H1 (cell line): ENCODE results near the gene STAG1. TPM values are rescaled to one million over a fixed set of nuclear protein-coding genes. Genes with fewer than 3 reads are reported as not detected.

Experiments
- CTCF ChIA-PET: fragments of 300-600 bp; sonication (Branson Sonifier 250); formaldehyde crosslinking; loops from one replicate; lab custom pipeline; 2021; ENCODE audit not compliant: partially characterized antibody; lab: Charles Lee
- POLR2A ChIA-PET: fragments of 300-600 bp; sonication (Branson Sonifier 250); formaldehyde crosslinking; loops from one replicate; lab custom pipeline; 2021; ENCODE audit warnings: inconsistent platforms; ENCODE audit not compliant: partially characterized antibody; lab: Charles Lee
- DNase-seq, 2 experiments: peaks; one replicate each; pipeline versions ENCODE4 v3.0.0 to v3.0.0-alpha.2; 2010 to 2022; ENCODE audit warnings: low spot score in 2 of 2, low read depth in 1 of 2, mixed read lengths in 1 of 2
- FAIRE-seq: peaks from 2 replicates; lab custom pipeline; 2011; peaks lifted over from hg19 to GRCh38; lab: Jason Lieb, UNC
- H2AFZ ChIP-seq: 2 replicates; pipeline ENCODE4 v1.8.1; 2012; ENCODE audit warnings: low read length, inconsistent platforms
- H2AK5ac ChIP-seq: 2 replicates; pipeline ENCODE4 v1.6.1; 2013; ENCODE audit warnings: low read depth, low read length
- H2BK120ac ChIP-seq: replicated peaks from 2 replicates; pipeline ENCODE3; 2013; ENCODE audit warnings: low read depth, low read length, inconsistent platforms
- H2BK12ac ChIP-seq: 2 replicates; pipeline ENCODE4 v1.6.1; 2013; ENCODE audit warnings: low read depth, low read length
- H2BK15ac ChIP-seq: 2 replicates; pipeline ENCODE4 v1.6.1; 2013; ENCODE audit warnings: low read length
- H2BK20ac ChIP-seq: 2 replicates; pipeline ENCODE4 v1.6.1; 2013; ENCODE audit warnings: low read length
- H2BK5ac ChIP-seq: 2 replicates; pipeline ENCODE4 v1.6.1; 2013; ENCODE audit warnings: low read depth, low read length
- H3K14ac ChIP-seq: 2 replicates; pipeline ENCODE4 v1.6.1; 2013; ENCODE audit warnings: inconsistent platforms; ENCODE audit not compliant: insufficient read length
- H3K18ac ChIP-seq: 2 replicates; pipeline ENCODE4 v1.6.1; 2013; ENCODE audit warnings: low read length; ENCODE audit errors: extremely low read depth
- H3K23ac ChIP-seq: 2 replicates; pipeline ENCODE4 v1.6.1; 2013; ENCODE audit warnings: inconsistent platforms; ENCODE audit not compliant: insufficient read length
- H3K23me2 ChIP-seq: 2 replicates; pipeline ENCODE4 v1.6.1; 2013; ENCODE audit warnings: low read depth, low read length
- H3K27ac ChIP-seq: 2 replicates; pipeline ENCODE4 v1.6.1; 2011; ENCODE audit warnings: low read depth, low read length, inconsistent platforms
- H3K27me3 ChIP-seq, 4 experiments: replicated peaks in 1 of 4; 1 replicate in 1 of 4; 2 replicates in 3 of 4; pipeline versions ENCODE4 v1.6.1 to v1.8.1; 2011 to 2013; ENCODE audit warnings: low read length in 3 of 4, mild to moderate bottlenecking in 3 of 4, inconsistent platforms in 2 of 4, mixed read lengths in 2 of 4, moderate library complexity in 1 of 4; ENCODE audit not compliant: control insufficient read depth in 3 of 4, insufficient read depth in 3 of 4; ENCODE audit errors: extremely low read depth in 1 of 4
- H3K36me3 ChIP-seq, 4 experiments: 2 replicates each; pipeline versions ENCODE4 v1.6.1 to v1.8.1; 2011 to 2013; ENCODE audit warnings: mild to moderate bottlenecking in 4 of 4, low read length in 3 of 4, moderate library complexity in 2 of 4, control low read depth in 1 of 4, inconsistent platforms in 1 of 4; ENCODE audit not compliant: insufficient read depth in 4 of 4, control insufficient read depth in 2 of 4
- H3K4ac ChIP-seq: replicated peaks from 2 replicates; pipeline ENCODE3; 2013; ENCODE audit warnings: low read length, low read depth, mixed read lengths, inconsistent platforms; ENCODE audit not compliant: insufficient read length
- H3K4me1 ChIP-seq, 4 experiments: replicated peaks in 1 of 4; 1 replicate in 1 of 4; 2 replicates in 3 of 4; pipeline versions ENCODE4 v1.6.1 to v1.8.1; 2011 to 2013; ENCODE audit warnings: low read length in 3 of 4, inconsistent platforms in 2 of 4, mixed read lengths in 1 of 4; ENCODE audit not compliant: insufficient read depth in 4 of 4, control insufficient read depth in 3 of 4
- H3K4me2 ChIP-seq, 2 experiments: 2 replicates each; pipeline versions ENCODE4 v1.6.1 to v1.8.1; 2011 to 2013; ENCODE audit warnings: low read depth in 2 of 2, low read length in 2 of 2, control low read depth in 1 of 2, inconsistent platforms in 1 of 2, mild to moderate bottlenecking in 1 of 2; ENCODE audit not compliant: insufficient read depth in 1 of 2
- H3K4me3 ChIP-seq, 4 experiments: fragments of 200-600, 300-600 bp in 1 of 4; sonication (generic), shearing (Covaris generic), sonication (Bioruptor Twin) in 1 of 4; 2 replicates each; pipeline versions ENCODE4 v1.5.1 to v1.8.1; 2011 to 2016; ENCODE audit warnings: low read length in 4 of 4, low read depth in 3 of 4, control low read depth in 2 of 4, inconsistent platforms in 2 of 4, mild to moderate bottlenecking in 2 of 4, mixed read lengths in 1 of 4, moderate library complexity in 1 of 4; ENCODE audit not compliant: insufficient read depth in 2 of 4; ENCODE audit errors: extremely low read depth in 1 of 4
- H3K56ac ChIP-seq: replicated peaks from 2 replicates; pipeline ENCODE3; 2013; ENCODE audit warnings: low read depth, mild to moderate bottlenecking, mixed read lengths, low read length, inconsistent platforms; ENCODE audit not compliant: insufficient read length
- H3K79me1 ChIP-seq: 2 replicates; pipeline ENCODE4 v1.6.1; 2013; ENCODE audit warnings: low read depth, low read length, control low read depth
- H3K79me2 ChIP-seq, 2 experiments: 2 replicates each; pipeline versions ENCODE4 v1.6.1 to v1.8.1; 2012 to 2013; ENCODE audit warnings: low read length in 2 of 2, mild to moderate bottlenecking in 2 of 2, inconsistent platforms in 1 of 2; ENCODE audit not compliant: insufficient read depth in 2 of 2, control insufficient read depth in 1 of 2
- H3K9ac ChIP-seq, 4 experiments: replicated peaks in 1 of 4; 1 replicate in 1 of 4; 2 replicates in 3 of 4; pipeline versions ENCODE4 v1.6.1 to v1.8.1; 2011 to 2013; ENCODE audit warnings: low read depth in 3 of 4, low read length in 3 of 4, control low read depth in 2 of 4, mild to moderate bottlenecking in 2 of 4, moderate library complexity in 2 of 4, inconsistent platforms in 1 of 4; ENCODE audit errors: extremely low read depth in 1 of 4
- H3K9me3 ChIP-seq, 2 experiments: 2 replicates each; pipeline versions ENCODE4 v1.6.1 to v1.8.1; 2012 to 2013; ENCODE audit warnings: mild to moderate bottlenecking in 2 of 2, moderate library complexity in 2 of 2, control low read depth in 1 of 2, inconsistent platforms in 1 of 2, low read depth in 1 of 2, low read length in 1 of 2, mixed read lengths in 1 of 2; ENCODE audit not compliant: insufficient read depth in 2 of 2
- H4K20me1 ChIP-seq, 2 experiments: replicated peaks in 1 of 2; 2 replicates each; pipeline versions ENCODE3 to v1.8.1; 2011 to 2013; ENCODE audit warnings: inconsistent platforms in 2 of 2, low read length in 2 of 2, mild to moderate bottlenecking in 1 of 2; ENCODE audit not compliant: insufficient read depth in 2 of 2, control insufficient read depth in 1 of 2
- H4K5ac ChIP-seq: 2 replicates; pipeline ENCODE4 v1.6.1; 2013; ENCODE audit warnings: low read length, low read depth, mixed read lengths, inconsistent platforms; ENCODE audit not compliant: insufficient read length
- H4K8ac ChIP-seq: 2 replicates; pipeline ENCODE4 v1.8.0; 2013; ENCODE audit warnings: mild to moderate bottlenecking, moderate library complexity, low read length, inconsistent platforms; ENCODE audit not compliant: insufficient read depth; ENCODE audit errors: extremely low read depth
- H4K91ac ChIP-seq: replicated peaks from 2 replicates; pipeline ENCODE3; 2013; ENCODE audit warnings: low read length, mixed read lengths, inconsistent platforms; ENCODE audit not compliant: insufficient read length
- ATF2 ChIP-seq: IDR thresholded peaks from 2 replicates; pipeline ENCODE4 v1.6.1; 2012; ENCODE audit warnings: low read length, inconsistent platforms
- CHD1 ChIP-seq: IDR thresholded peaks from 2 replicates; pipeline ENCODE4 v1.6.1; 2012; ENCODE audit warnings: low read depth, low read length, improper control_type of control experiment
- CTCF ChIP-seq, 3 experiments: IDR thresholded peaks; 1 replicate in 2 of 3; 2 replicates in 1 of 3; pipeline versions ENCODE4 v1.5.1 to v1.6.1; 2011; ENCODE audit warnings: low read length in 3 of 3, mild to moderate bottlenecking in 3 of 3, inconsistent platforms in 2 of 3, low read depth in 1 of 3, moderate library complexity in 1 of 3; ENCODE audit not compliant: insufficient read depth in 1 of 3; ENCODE audit errors: control extremely low read depth in 1 of 3
- JUN ChIP-seq: IDR thresholded peaks from 2 replicates; pipeline ENCODE4 v1.6.1; 2011; ENCODE audit warnings: low read depth, mild to moderate bottlenecking, improper control_type of control experiment, low read length
- KDM4A ChIP-seq: IDR thresholded peaks from one replicate; pipeline ENCODE4 v1.7.1; 2012; ENCODE audit warnings: low read depth, mild to moderate bottlenecking, moderate library complexity, low read length, inconsistent platforms; ENCODE audit not compliant: severe bottlenecking
- SAP30 ChIP-seq: fragments of 300-600 bp; sonication (generic); IDR thresholded peaks from 2 replicates; pipeline ENCODE4 v1.7.1; 2012; ENCODE audit warnings: low read length, moderate library complexity, mild to moderate bottlenecking, inconsistent platforms; ENCODE audit not compliant: insufficient read depth, insufficient replicate concordance
- TBP ChIP-seq: IDR thresholded peaks from 2 replicates; pipeline ENCODE4 v1.6.1; 2011; ENCODE audit warnings: low read depth, low read length, improper control_type of control experiment
- TCF12 ChIP-seq: IDR thresholded peaks from 2 replicates; pipeline ENCODE4 v1.6.1; 2011; ENCODE audit warnings: low read depth, mild to moderate bottlenecking, low read length
- whole genome bisulfite sequencing, 2 experiments: shearing (Covaris generic) in 1 of 2; methylation state at CpG; one replicate each; pipeline versions ENCODE4 v1.1.6 to v1.1.7; 2013 to 2015; ENCODE audit warnings: low lambda C conversion rate in 2 of 2, mixed read lengths in 2 of 2, inconsistent platforms in 1 of 2, low coverage in 1 of 2, missing lambda C conversion rate in 1 of 2; ENCODE audit not compliant: insufficient replicate concordance in 2 of 2, insufficient coverage in 1 of 2, insufficient read length in 1 of 2; ENCODE audit errors: extremely low coverage in 1 of 2, missing lambda C conversion rate in 1 of 2; 5-methylcytosine and 5-hydroxymethylcytosine counted together
- polyA plus RNA-seq, 7 experiments: library from polyadenylated mRNA; depleted of rRNA in 3 of 7; stranded (reverse) in 5 of 7; unstranded in 2 of 7; fragments of >200 nt in 5 of 7; fragments of 200-250 nt in 2 of 7; gene quantifications; 1 replicate in 5 of 7; 2 replicates in 1 of 7; 4 replicates in 1 of 7; pipeline versions ENCODE4 v1.2.1 to v1.2.3, GENCODE V29; 2011 to 2013; ENCODE audit warnings: missing spikeins in 2 of 7, mixed read lengths in 2 of 7
- total RNA-seq: library from RNA; stranded (reverse); fragmentation: NEBNext Ultra II Directional; extraction: Animal tissue kit (Norgen Biotek cat#: 25700); gene quantifications from 2 replicates; pipeline ENCODE4 v1.2.1, GENCODE V29; 2021
- TF ChIP-seq, protein P1 (sequence below): IDR thresholded peaks from 2 replicates; pipeline ENCODE4 v1.6.1; 2011; ENCODE audit warnings: low read depth, mild to moderate bottlenecking, low read length; ENCODE audit not compliant: insufficient read depth

STAG1 gene
- total and polyA plus RNA-seq, 2 of the 8 experiments (the other 6 are each of a cell fraction or from before 2014, with no cell fraction given): 4.6 to 23.4 TPM

DNA sequence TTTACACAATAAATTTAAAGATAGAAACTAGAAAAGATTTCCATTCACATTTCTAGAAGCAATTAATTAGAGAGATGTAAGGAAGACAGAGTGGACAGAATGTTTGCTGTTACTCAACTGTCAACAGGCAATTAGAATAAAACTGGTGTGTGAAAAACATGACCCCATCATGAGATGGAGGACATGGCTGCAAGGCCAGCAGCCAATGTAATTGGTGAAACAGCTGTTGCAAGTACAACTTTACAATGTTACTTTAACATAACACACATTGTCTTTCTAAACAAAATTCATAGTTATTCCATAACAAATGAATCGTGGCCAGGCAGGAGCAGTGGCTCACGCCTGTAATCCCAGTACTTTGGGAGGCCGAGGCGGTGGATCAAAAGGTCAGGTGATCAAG lies 28.6 kb upstream of the STAG1 start:
- no peaks in the 10 kb centered on the region for H3K4me1 ChIP-seq
- H3K4me3 ChIP-seq: no peak overlapping the region
- no peaks in the 10 kb centered on the region for H4K20me1 ChIP-seq
- no peaks in the 10 kb centered on the region for H3K36me3 ChIP-seq
- no peak overlapping the region for H4K8ac ChIP-seq
- H3K9me3 ChIP-seq: no peaks in the 10 kb centered on the region; a peak in 1 of 4 replicates
- no peak overlapping the region for H3K56ac ChIP-seq
- H3K14ac ChIP-seq: no peak overlapping the region
- no peak overlapping the region for H2BK20ac ChIP-seq
- DNase-seq: no peak
- H3K4me2 ChIP-seq: no peak overlapping the region
- no peak overlapping the region for H4K5ac ChIP-seq
- ChIA-PET CTCF (interaction anchor here (0.8 to 1.5 kb wide), 2 partner anchors 28 kb away, joined by 3 to 4 read pairs; partner anchors contain the start of gene STAG1), POLR2A (no interaction called here)
- H3K9ac ChIP-seq: no peak overlapping the region
- no peak for FAIRE-seq
- no peak overlapping the region for H2BK15ac ChIP-seq
- H2AFZ ChIP-seq: no peak overlapping the region
- H3K4ac ChIP-seq: no peak overlapping the region
- WGBS, 2 experiments: 100% methylated on average over 4 of the region's 4 CpGs; no CpG with 5 or more reads in 1 of the 2 experiments
- H3K18ac ChIP-seq: no peak overlapping the region
- no peak overlapping the region for H2BK5ac ChIP-seq
- no peak overlapping the region for H3K27ac ChIP-seq
- H4K91ac ChIP-seq: no peak overlapping the region
- no peak overlapping the region for H3K23ac ChIP-seq
- no peaks in the 10 kb centered on the region for H3K79me1 ChIP-seq
- no peak overlapping the region for H2AK5ac ChIP-seq
- H3K23me2 ChIP-seq: no peaks in the 10 kb centered on the region
- H2BK12ac ChIP-seq: no peak overlapping the region
- H3K79me2 ChIP-seq: no peaks in the 10 kb centered on the region
- no peak overlapping the region for H2BK120ac ChIP-seq
- H3K27me3 ChIP-seq: no peaks in the 10 kb centered on the region
- TF ChIP-seq JUN (no peak), SAP30 (no peak), KDM4A (no peak), ATF2 (no peak), TBP (no peak), TCF12 (no peak), CTCF (IDR thresholded peaks at IDR 0.05; ENCODE audit: control extremely low read depth in 1 of 3, insufficient read depth in 1 of 3, low read depth in 1 of 3, low read length in 3 of 3) (no peak), CHD1 (no peak)
- TF ChIP-seq, protein P1, sequence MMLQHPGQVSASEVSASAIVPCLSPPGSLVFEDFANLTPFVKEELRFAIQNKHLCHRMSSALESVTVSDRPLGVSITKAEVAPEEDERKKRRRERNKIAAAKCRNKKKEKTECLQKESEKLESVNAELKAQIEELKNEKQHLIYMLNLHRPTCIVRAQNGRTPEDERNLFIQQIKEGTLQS: no peak
